Trophoblast cell (in vitro differentiated cells and primary cell): Measurements from ENCODE around the gene JAKMIP3.

ENCODE experiments used
- DNase-seq, 2 donors: peaks; one replicate each; pipeline ENCODE4 v3.0.0-alpha.2; 2016
- H2AFZ ChIP-seq: 2 replicates; pipeline ENCODE4 v1.6.1; 2013; ENCODE audit warnings: low read length, moderate library complexity, mild to moderate bottlenecking; ENCODE audit not compliant: insufficient read depth, poor library complexity
- H2AK5ac ChIP-seq: 2 replicates; pipeline ENCODE4 v1.6.1; 2013; ENCODE audit warnings: mild to moderate bottlenecking, low read length
- H2BK120ac ChIP-seq: 2 replicates; pipeline ENCODE4 v1.6.1; 2013; ENCODE audit warnings: low read length, mild to moderate bottlenecking, moderate library complexity; ENCODE audit not compliant: insufficient read depth, poor library complexity
- H2BK12ac ChIP-seq: 2 replicates; pipeline ENCODE4 v1.6.1; 2013; ENCODE audit warnings: mild to moderate bottlenecking, low read length, moderate library complexity
- H2BK5ac ChIP-seq: 2 replicates; pipeline ENCODE4 v1.6.1; 2013; ENCODE audit warnings: low read length, low read depth, moderate library complexity, mild to moderate bottlenecking; ENCODE audit not compliant: poor library complexity
- H3K14ac ChIP-seq: 2 replicates; pipeline ENCODE4 v1.6.1; 2013; ENCODE audit warnings: mild to moderate bottlenecking, low read length
- H3K18ac ChIP-seq: 2 replicates; pipeline ENCODE4 v1.6.1; 2013; ENCODE audit warnings: mild to moderate bottlenecking, low read length
- H3K23ac ChIP-seq: 2 replicates; pipeline ENCODE4 v1.6.1; 2013; ENCODE audit warnings: low read length
- H3K27ac ChIP-seq: 2 replicates; pipeline ENCODE4 v1.5.1; 2013; ENCODE audit warnings: low read depth, mild to moderate bottlenecking, inconsistent platforms, low read length, moderate library complexity
- H3K27me3 ChIP-seq: 2 replicates; pipeline ENCODE4 v1.6.1; 2013; ENCODE audit warnings: inconsistent platforms, mild to moderate bottlenecking, low read length, moderate library complexity; ENCODE audit not compliant: insufficient read depth
- H3K36me3 ChIP-seq, 2 experiments: 1 replicate in 1 of 2; 2 replicates in 1 of 2; pipeline ENCODE4 v1.6.1; 2013; ENCODE audit warnings: low read length in 2 of 2, mild to moderate bottlenecking in 2 of 2, moderate library complexity in 1 of 2; ENCODE audit not compliant: insufficient read depth in 2 of 2, control insufficient read depth in 1 of 2
- H3K4ac ChIP-seq: 2 replicates; pipeline ENCODE4 v1.6.1; 2013; ENCODE audit warnings: low read depth, mild to moderate bottlenecking, low read length, moderate library complexity
- H3K4me1 ChIP-seq, 2 experiments: 1 replicate in 1 of 2; 2 replicates in 1 of 2; pipeline ENCODE4 v1.6.1; 2013; ENCODE audit warnings: low read length in 2 of 2, mild to moderate bottlenecking in 2 of 2, moderate library complexity in 1 of 2; ENCODE audit not compliant: insufficient read depth in 2 of 2, control insufficient read depth in 1 of 2
- H3K4me2 ChIP-seq: 2 replicates; pipeline ENCODE4 v1.6.1; 2013; ENCODE audit warnings: inconsistent platforms, mild to moderate bottlenecking, low read length, moderate library complexity
- H3K4me3 ChIP-seq: 2 replicates; pipeline ENCODE4 v1.5.1; 2013; ENCODE audit warnings: mild to moderate bottlenecking, low read depth, low read length, inconsistent platforms
- H3K79me1 ChIP-seq: one replicate; pipeline ENCODE4 v1.6.1; 2013; ENCODE audit warnings: low read length
- H3K79me2 ChIP-seq: 2 replicates; pipeline ENCODE4 v1.6.1; 2013; ENCODE audit warnings: low read length, mild to moderate bottlenecking; ENCODE audit not compliant: control insufficient read depth, insufficient read depth, poor library complexity
- H3K9ac ChIP-seq: 2 replicates; pipeline ENCODE4 v1.6.1; 2013; ENCODE audit warnings: mild to moderate bottlenecking, low read length
- H3K9me3 ChIP-seq: 2 replicates; pipeline ENCODE4 v1.6.1; 2013; ENCODE audit warnings: low read depth, mild to moderate bottlenecking, control low read depth, inconsistent platforms, low read length; ENCODE audit not compliant: insufficient read depth
- H4K12ac ChIP-seq: 2 replicates; pipeline ENCODE4 v1.6.1; 2013; ENCODE audit warnings: low read depth, mild to moderate bottlenecking, low read length, moderate library complexity
- H4K8ac ChIP-seq: 2 replicates; pipeline ENCODE4 v1.6.1; 2013; ENCODE audit warnings: low read depth, mild to moderate bottlenecking, low read length, moderate library complexity
- H4K91ac ChIP-seq: one replicate; pipeline ENCODE4 v1.6.1; 2013; ENCODE audit warnings: low read depth, mild to moderate bottlenecking, low read length, moderate library complexity
- WGBS: extraction: QIAGEN DNeasy Blood & Tissue Kit; methylation state at CpG from one replicate; pipeline ENCODE4 v1.1.7; 2013; ENCODE audit warnings: missing lambda C conversion rate; ENCODE audit not compliant: insufficient read length, insufficient coverage; ENCODE audit errors: extremely low coverage; 5-methylcytosine and 5-hydroxymethylcytosine counted together

Gene JAKMIP3

GRCh38 chr10:132055616-132056015 is 10.1 kb upstream of the JAKMIP3 start:
- H3K79me2 ChIP-seq, result no peaks in the 10 kb centered on the region
- no peaks in the 10 kb centered on the region for H3K36me3 ChIP-seq
- no peaks in the 10 kb centered on the region for H3K27me3 ChIP-seq
- H2BK120ac ChIP-seq, result no peak overlapping the region
- no peak overlapping the region for H3K18ac ChIP-seq
- no peak overlapping the region for H2BK5ac ChIP-seq
- no peak overlapping the region for H4K12ac ChIP-seq
- no peak overlapping the region for H2AFZ ChIP-seq
- peaks cover 18% of the 10 kb centered on the region for H3K9me3 ChIP-seq
- H3K4ac ChIP-seq, result no peak overlapping the region
- no peak overlapping the region for H3K4me2 ChIP-seq
- no peak for DNase-seq
- no peak overlapping the region for H3K23ac ChIP-seq
- H4K91ac ChIP-seq, result no peak overlapping the region
- H3K79me1 ChIP-seq, result no peaks in the 10 kb centered on the region
- WGBS, result no CpG with 5 or more reads among the region's 6 CpGs
- H3K4me1 ChIP-seq, result no peaks in the 10 kb centered on the region
- H2BK12ac ChIP-seq, result no peak overlapping the region
- H3K27ac ChIP-seq, result no peak overlapping the region
- no peak overlapping the region for H4K8ac ChIP-seq
- H2AK5ac ChIP-seq, result no peak overlapping the region
- no peak overlapping the region for H3K14ac ChIP-seq
- H3K4me3 ChIP-seq, result no peak overlapping the region
- H3K9ac ChIP-seq, result no peak overlapping the region

- Histone ChIP-seq H2BK120ac (no peak overlapping the region), H3K79me1 (no peaks in the 10 kb centered on the region), H3K36me3 (no peaks in the 10 kb centered on the region), H3K18ac (no peak overlapping the region), H3K14ac (no peak overlapping the region), H2AK5ac (no peak overlapping the region), H4K8ac (no peak overlapping the region), H3K27me3 (no peaks in the 10 kb centered on the region), H4K91ac (no peak overlapping the region), H3K4me2 (no peak overlapping the region), H4K12ac (no peak overlapping the region), H3K4me1 (no peaks in the 10 kb centered on the region), H3K9ac (no peak overlapping the region), H3K79me2 (no peaks in the 10 kb centered on the region), H2BK5ac (no peak overlapping the region), H3K9me3 (peaks cover 16% of the 10 kb centered on the region), H2AFZ (no peak overlapping the region), H3K4me3 (no peak overlapping the region), H2BK12ac (no peak overlapping the region), H3K23ac (no peak overlapping the region), H3K27ac (no peak overlapping the region), H3K4ac (no peak overlapping the region)
- WGBS, result no CpG with 5 or more reads among the region's 9 CpGs
- DNase-seq, result no peak
These were observed 9.1 kb upstream of the JAKMIP3 start for GRCh38 chr10:132056663-132057062.

- H3K4me3 ChIP-seq, result no peak overlapping the region
- WGBS, result no CpG with 5 or more reads among the region's 21 CpGs
- H2BK12ac ChIP-seq, result no peak overlapping the region
These were observed 8.5 kb upstream of the JAKMIP3 start for GRCh38 chr10:132057191-132057681.

GRCh38 chr10:132058111-132058745 is 7.5 kb upstream of the JAKMIP3 start:
- Histone ChIP-seq H3K27ac (no peak overlapping the region), H2BK12ac (no peak overlapping the region), H3K4me3 (no peak overlapping the region), H3K23ac (no peak overlapping the region), H2BK120ac (no peak overlapping the region), H4K12ac (no peak overlapping the region), H3K79me2 (no peaks in the 10 kb centered on the region), H3K36me3 (no peaks in the 10 kb centered on the region), H3K4me2 (no peak overlapping the region), H3K79me1 (no peaks in the 10 kb centered on the region), H4K91ac (no peak overlapping the region), H3K4me1 (no peaks in the 10 kb centered on the region), H3K14ac (no peak overlapping the region), H3K18ac (no peak overlapping the region), H2AFZ (no peak overlapping the region), H4K8ac (no peak overlapping the region), H3K9ac (no peak overlapping the region), H3K27me3 (no peaks in the 10 kb centered on the region), H2BK5ac (no peak overlapping the region), H3K9me3 (peaks cover 9% of the 10 kb centered on the region), H2AK5ac (no peak overlapping the region), H3K4ac (no peak overlapping the region)
- no peak for DNase-seq
- no CpG with 5 or more reads among the region's 16 CpGs for WGBS

More at GRCh38 chr10:132057191-132057681, 8.5 kb upstream of the JAKMIP3 start:
- no peaks in the 10 kb centered on the region for H3K27me3 ChIP-seq
- H3K18ac ChIP-seq, result no peak overlapping the region
- no peak overlapping the region for H2AFZ ChIP-seq
- DNase-seq, result no peak
- no peak overlapping the region for H3K9ac ChIP-seq
- no peak overlapping the region for H3K14ac ChIP-seq
- no peak overlapping the region for H3K4ac ChIP-seq
- no peak overlapping the region for H2BK120ac ChIP-seq
- no peaks in the 10 kb centered on the region for H3K79me2 ChIP-seq
- H3K4me1 ChIP-seq, result no peaks in the 10 kb centered on the region
- H3K23ac ChIP-seq, result no peak overlapping the region
- H4K91ac ChIP-seq, result no peak overlapping the region
- no peak overlapping the region for H4K12ac ChIP-seq
- no peak overlapping the region for H3K27ac ChIP-seq
- no peaks in the 10 kb centered on the region for H3K79me1 ChIP-seq
- no peaks in the 10 kb centered on the region for H3K36me3 ChIP-seq
- no peak overlapping the region for H2AK5ac ChIP-seq
- H2BK5ac ChIP-seq, result no peak overlapping the region
- peaks cover 12% of the 10 kb centered on the region for H3K9me3 ChIP-seq
- H4K8ac ChIP-seq, result no peak overlapping the region
- no peak overlapping the region for H3K4me2 ChIP-seq
